Stimulated activated naive CD8-positive, alpha-beta T cell treated with anti-CD3 and anti-CD28 coated beads, Interleukin-15, amount 100 ng/mL, for 72 hours (primary cell): ENCODE results near the gene IRF8.

ENCODE experiments used
- ATAC-seq: fragments of 150-1000 bp; cut with Tn5 transposase; 2 replicates; pipeline ENCODE4 v1.10.0; 2021; ENCODE audit warnings: mild to moderate bottlenecking, moderate library complexity
- DNase-seq, 2 donors: peaks; one replicate each; pipeline ENCODE4 v3.0.0; 2021 to 2022
- H3K27ac Mint-ChIP-seq, 2 donors: one replicate each; pipeline ENCODE4 v1.8.0; 2022; ENCODE audit warnings: mild to moderate bottlenecking in 2 of 2, mixed read lengths in 2 of 2, moderate library complexity in 2 of 2
- H3K27me3 Mint-ChIP-seq: one replicate; pipeline ENCODE4 v1.8.0; 2022; ENCODE audit warnings: mixed read lengths
- H3K4me1 Mint-ChIP-seq: one replicate; pipeline ENCODE4 v1.8.0; 2022; ENCODE audit warnings: mild to moderate bottlenecking, mixed read lengths
- H3K4me3 Mint-ChIP-seq, 2 donors: one replicate each; pipeline ENCODE4 v1.8.0; 2022; ENCODE audit warnings: mild to moderate bottlenecking in 2 of 2, mixed read lengths in 2 of 2, moderate library complexity in 1 of 2
- H3K9me3 Mint-ChIP-seq, 2 donors: one replicate each; pipeline ENCODE4 v1.8.0; 2022; ENCODE audit warnings: mixed read lengths in 2 of 2

IRF8 gene

DNA sequence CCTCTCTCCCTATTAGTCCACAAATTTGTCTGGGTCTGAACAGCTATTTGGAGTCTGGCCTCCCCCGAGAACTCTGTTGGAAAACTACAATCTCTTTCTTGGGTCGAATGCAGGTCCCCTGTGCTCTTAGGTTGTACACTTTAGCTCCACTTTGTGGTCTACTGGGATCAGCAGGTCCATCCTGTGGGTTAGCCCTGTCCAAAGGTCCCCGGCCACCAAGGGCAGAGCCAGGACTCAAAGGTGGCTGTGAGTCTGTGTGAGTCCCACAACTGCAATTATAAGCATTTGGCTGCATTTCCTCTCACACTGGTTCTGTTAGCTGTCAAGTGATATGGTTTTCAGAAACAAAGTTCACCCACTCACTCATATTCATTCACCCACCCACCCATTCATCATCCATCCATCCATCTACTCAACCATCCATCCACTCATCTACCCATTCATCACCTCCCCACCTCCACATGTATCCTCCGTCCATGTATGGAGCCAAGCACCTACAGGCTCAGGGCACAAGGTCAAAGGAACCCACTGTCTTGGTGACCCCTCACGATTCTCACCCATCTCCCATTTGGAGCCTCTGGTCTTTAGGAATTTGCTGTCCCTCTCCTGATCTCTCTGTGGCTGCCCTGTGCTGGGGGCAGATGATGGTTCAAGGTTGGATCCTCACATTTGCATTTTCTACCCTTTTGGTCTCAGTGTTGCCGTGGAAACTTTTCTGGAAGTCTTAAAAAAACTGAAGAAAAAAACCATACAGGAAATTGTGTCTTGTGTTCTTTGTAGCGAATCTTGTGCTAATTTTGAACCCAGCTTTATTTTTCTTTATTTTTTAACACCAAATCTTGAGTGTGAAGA lies 45.8 kb downstream of the IRF8 start:
- Mint-ChIP-seq H3K4me3 (peak overlapping the region; percentile 39 to 49), H3K27me3 (peaks cover 1% of the 10 kb centered on the region), H3K4me1 (peaks cover 75% of the 10 kb centered on the region), H3K9me3 (no peaks in the 10 kb centered on the region), H3K27ac (peak overlapping the region in 1 of 2 donors; percentile 78)
- no peak for ATAC-seq
- DNase-seq: no peak

DNA sequence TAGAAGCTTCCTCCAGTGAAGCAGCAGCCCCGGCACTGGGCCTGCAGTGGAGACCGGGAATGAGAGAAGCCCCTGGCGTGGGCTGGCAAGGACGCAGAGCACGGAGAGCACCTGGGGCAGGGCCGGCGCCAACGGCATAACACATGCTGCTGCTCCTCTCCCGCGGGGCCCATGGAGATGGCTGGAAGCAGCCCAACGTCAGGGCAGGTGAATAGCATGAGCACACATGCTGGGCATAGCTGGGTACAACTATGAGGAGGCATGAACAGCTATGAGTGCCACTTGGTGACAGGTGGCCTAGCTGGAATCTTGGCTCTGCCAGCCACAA lies 46.4 kb downstream of the IRF8 start:
- Mint-ChIP-seq H3K9me3 (no peaks in the 10 kb centered on the region), H3K4me1 (peaks cover 81% of the 10 kb centered on the region), H3K4me3 (peak overlapping the region; percentile 39 to 49), H3K27me3 (peaks cover 6% of the 10 kb centered on the region), H3K27ac (peak overlapping the region in 1 of 2 donors; percentile 78)
- no peak for ATAC-seq
- no peak for DNase-seq

- DNase-seq (no peak), ATAC-seq (no peak)
- Mint-ChIP-seq H3K27me3 (peaks cover 15% of the 10 kb centered on the region), H3K27ac (peak overlapping the region in 1 of 2 donors; percentile 3), H3K4me3 (peak overlapping the region; percentile 28 to 51), H3K9me3 (no peaks in the 10 kb centered on the region), H3K4me1 (peaks cover 93% of the 10 kb centered on the region)
Measured at GRCh38 chr16:85946541-85947124, 47.7 kb downstream of the IRF8 start.

DNA sequence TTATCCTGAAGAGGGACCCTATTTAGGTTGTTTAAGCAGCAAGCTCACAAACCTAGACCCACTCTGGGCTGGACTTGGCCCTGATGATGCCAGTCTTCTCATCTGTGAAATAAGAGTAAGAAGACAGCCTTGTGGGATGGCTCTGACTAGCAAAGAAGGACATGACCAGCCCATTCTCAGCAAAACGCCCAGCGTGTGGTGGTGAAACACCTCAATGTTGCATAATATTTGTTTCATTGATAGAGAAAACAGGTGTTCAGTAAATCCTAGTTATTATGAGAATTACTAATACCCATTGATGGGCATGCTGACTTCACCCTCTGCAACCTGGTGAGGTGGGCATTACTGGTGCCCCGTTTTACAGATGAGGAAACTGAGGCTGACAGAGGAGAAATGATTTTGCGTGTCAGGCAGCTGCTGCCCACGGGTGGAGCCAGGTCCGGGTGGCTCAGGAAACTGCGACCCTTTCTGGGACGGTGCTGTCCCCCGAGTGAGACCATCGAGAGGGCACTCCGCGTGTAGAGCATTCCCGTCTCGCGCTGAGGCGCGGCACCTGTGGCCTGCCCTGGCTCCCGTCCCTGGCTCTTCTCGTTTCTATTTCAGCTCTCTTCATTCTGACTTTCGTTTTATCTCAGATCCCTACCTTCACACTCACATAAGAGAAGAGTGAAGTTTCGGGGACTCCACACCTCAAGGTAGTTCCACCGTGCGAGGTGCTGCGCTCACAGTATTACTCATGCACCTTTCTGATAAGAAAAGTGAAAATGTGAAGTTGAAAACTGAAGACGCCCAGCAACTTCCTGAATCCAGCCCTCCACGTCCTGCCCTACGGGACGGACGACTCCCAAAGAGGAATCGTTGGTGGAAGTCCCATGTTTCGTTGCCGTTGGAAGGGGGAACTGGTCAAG lies 48.5 kb downstream of the IRF8 start:
- DNase-seq (peak; percentile 58 to 60), ATAC-seq (peak; percentile 91)
- peaks cover 15% of the 10 kb centered on the region for H3K27me3 Mint-ChIP-seq
- H3K27ac Mint-ChIP-seq: peak overlapping the region in 1 of 2 donors; percentile 74
- H3K9me3 Mint-ChIP-seq: no peaks in the 10 kb centered on the region
- H3K4me3 Mint-ChIP-seq: peak overlapping the region; percentile 51 to 68
- H3K4me1 Mint-ChIP-seq: peaks cover 87% of the 10 kb centered on the region

- Mint-ChIP-seq H3K27me3 (peaks cover 15% of the 10 kb centered on the region), H3K4me1 (peaks cover 85% of the 10 kb centered on the region), H3K27ac (no peak overlapping the region), H3K9me3 (no peaks in the 10 kb centered on the region), H3K4me3 (peak overlapping the region in 1 of 2 donors; percentile 51)
- ATAC-seq (peak; percentile 10), DNase-seq (no peak)
Measured at GRCh38 chr16:85948138-85948509, 49.2 kb downstream of the IRF8 start.

- no peak for ATAC-seq
- Mint-ChIP-seq H3K27ac (no peak overlapping the region), H3K4me3 (peak overlapping the region; percentile 29 to 52)
Measured at GRCh38 chr16:85948616-85949265, 49.8 kb downstream of the IRF8 start.

DNA sequence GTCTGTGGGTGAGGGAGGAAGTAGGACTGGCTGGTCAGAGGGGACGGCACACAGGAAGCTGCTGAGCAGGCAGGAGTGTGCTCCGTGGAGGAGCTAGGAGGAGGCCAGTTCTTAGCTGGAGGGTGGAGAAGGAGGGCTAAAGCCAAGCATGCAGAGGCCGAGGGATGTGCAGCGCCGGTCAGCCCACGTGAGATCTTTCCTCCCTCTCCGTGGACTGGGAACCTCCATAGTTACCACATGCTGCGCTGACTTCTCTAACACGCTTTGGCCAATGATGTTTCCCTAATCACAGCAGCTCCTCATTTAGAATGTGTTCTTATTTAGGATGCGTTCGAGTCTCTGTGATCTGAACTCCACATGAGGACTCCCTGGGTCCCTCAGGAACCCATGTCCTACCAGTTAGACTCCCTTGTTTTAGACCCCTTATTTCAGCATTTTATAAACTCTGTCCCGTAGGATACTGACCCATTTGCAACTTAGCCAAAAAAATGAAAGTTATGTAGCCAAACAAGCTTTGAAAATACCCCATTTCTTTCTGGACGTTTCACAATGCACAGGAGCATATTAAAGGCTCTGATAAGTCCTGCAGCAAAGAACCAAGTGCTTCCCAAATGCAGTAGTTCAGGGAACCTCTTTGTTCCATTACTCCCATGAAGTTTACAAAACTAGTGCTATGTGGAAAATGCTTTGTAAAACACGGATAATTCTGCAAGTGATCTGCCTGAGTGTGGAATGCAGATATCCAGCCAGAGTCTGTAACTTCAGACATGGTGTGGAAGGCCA lies 51.4 kb downstream of the IRF8 start:
- H3K9me3 Mint-ChIP-seq: no peaks in the 10 kb centered on the region
- peaks cover 22% of the 10 kb centered on the region for H3K27me3 Mint-ChIP-seq
- H3K4me3 Mint-ChIP-seq: no peak overlapping the region
- H3K27ac Mint-ChIP-seq: no peak overlapping the region
- DNase-seq: no peak
- no peak for ATAC-seq
- peaks cover 73% of the 10 kb centered on the region for H3K4me1 Mint-ChIP-seq

More at GRCh38 chr16:85948616-85949265, 49.8 kb downstream of the IRF8 start:
- DNase-seq: no peak
- Mint-ChIP-seq H3K9me3 (no peaks in the 10 kb centered on the region), H3K4me1 (peaks cover 79% of the 10 kb centered on the region), H3K27me3 (peaks cover 15% of the 10 kb centered on the region)

DNA sequence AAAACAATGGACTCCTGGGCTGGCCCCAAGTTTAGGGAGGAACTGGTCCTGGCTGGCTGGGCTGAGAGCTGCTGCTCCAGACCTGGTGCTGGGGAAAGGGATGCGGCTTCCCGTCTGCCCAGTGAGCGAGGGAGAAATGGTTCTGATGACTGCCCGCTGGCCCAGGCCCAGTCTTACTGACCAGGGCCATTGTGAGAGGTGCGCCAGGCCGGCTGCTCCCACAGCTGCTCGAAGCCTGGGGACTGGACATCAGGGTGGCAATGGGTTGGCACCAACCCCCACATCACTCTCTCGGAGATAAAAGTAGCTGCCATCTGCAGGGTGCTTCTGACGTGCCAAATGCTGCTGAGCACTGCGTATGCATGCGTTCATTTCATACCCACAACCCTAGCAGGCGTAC lies 53.2 kb downstream of the IRF8 start:
- no peak overlapping the region for H3K27ac Mint-ChIP-seq

DNA sequence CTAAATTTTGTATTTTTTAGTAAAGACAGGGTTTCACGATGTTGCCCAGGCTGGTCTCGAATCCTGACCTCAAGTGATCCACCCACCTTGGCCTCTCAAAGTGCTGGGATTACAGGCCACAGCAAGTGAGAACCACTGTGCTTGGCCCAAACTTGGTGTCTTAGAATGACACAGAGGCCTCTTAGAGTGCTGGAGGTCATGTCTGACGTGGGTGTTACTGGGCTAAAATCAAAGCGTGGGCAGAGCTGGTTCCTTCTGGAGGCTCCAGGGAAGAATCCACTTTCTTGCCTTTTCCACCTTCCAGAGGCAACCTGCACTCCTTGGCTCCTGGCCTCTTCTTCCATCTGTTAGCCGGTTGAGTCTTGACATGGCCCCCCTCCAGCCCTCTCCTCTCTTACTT lies 53.8 kb downstream of the IRF8 start:
- peaks cover 22% of the 10 kb centered on the region for H3K27me3 Mint-ChIP-seq
- peaks cover 73% of the 10 kb centered on the region for H3K4me1 Mint-ChIP-seq
- no peak overlapping the region for H3K27ac Mint-ChIP-seq
- H3K9me3 Mint-ChIP-seq: no peaks in the 10 kb centered on the region
- DNase-seq (no peak), ATAC-seq (no peak)
- no peak overlapping the region for H3K4me3 Mint-ChIP-seq

More for the DNA sequence above, 53.2 kb downstream of the IRF8 start:
- H3K9me3 Mint-ChIP-seq: no peaks in the 10 kb centered on the region
- peaks cover 22% of the 10 kb centered on the region for H3K27me3 Mint-ChIP-seq
- ATAC-seq (no peak), DNase-seq (no peak)
- H3K4me3 Mint-ChIP-seq: no peak overlapping the region
- peaks cover 73% of the 10 kb centered on the region for H3K4me1 Mint-ChIP-seq

DNA sequence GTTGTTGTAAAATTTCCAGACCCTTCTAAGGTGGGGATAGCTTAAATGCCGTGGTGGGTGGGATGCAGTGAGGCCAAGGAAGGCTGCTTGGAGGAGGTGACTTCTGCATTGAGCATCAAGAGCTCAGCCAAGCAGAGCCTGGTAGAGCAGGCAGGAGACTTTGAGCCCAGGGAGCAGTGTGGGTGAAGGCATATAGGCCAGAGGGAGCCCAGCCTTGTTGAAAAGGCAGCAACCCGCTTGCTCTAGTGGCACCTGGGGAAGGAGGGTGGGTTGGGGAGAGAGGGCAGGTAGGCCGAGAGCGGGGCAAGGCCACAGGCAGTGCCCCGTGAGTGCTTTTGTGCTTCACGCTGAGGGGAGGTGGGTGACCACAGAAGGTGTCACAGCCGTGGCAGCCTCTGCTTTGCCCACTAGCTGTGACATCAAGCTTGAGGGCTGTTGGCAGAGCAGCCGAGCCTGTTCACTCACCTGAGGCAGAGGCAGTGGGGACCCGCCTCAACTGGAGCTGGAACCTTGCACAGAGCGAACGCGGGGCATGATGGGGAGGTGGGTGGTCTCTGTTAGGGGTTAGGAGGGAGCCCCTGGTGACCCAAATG lies 56.1 kb downstream of the IRF8 start:
- Mint-ChIP-seq H3K9me3 (no peaks in the 10 kb centered on the region), H3K27ac (peak overlapping the region in 1 of 2 donors; percentile 3), H3K27me3 (peaks cover 19% of the 10 kb centered on the region), H3K4me3 (no peak overlapping the region), H3K4me1 (peaks cover 55% of the 10 kb centered on the region)
- no peak for DNase-seq
- ATAC-seq: peak; percentile 42

GRCh38 chr16:85955566-85955965 lies 56.6 kb downstream of the IRF8 start:
- peak overlapping the region in 1 of 2 donors; percentile 47 for H3K4me3 Mint-ChIP-seq
- H3K4me1 Mint-ChIP-seq: peaks cover 50% of the 10 kb centered on the region
- DNase-seq (no peak), ATAC-seq (no peak)
- no peak overlapping the region for H3K27ac Mint-ChIP-seq
- peaks cover 16% of the 10 kb centered on the region for H3K27me3 Mint-ChIP-seq
- H3K9me3 Mint-ChIP-seq: no peaks in the 10 kb centered on the region

GRCh38 chr16:85956426-85956825 lies 57.5 kb downstream of the IRF8 start:
- ATAC-seq (no peak), DNase-seq (no peak)
- Mint-ChIP-seq H3K27me3 (peaks cover 9% of the 10 kb centered on the region), H3K9me3 (no peaks in the 10 kb centered on the region), H3K4me1 (peaks cover 45% of the 10 kb centered on the region), H3K27ac (no peak overlapping the region), H3K4me3 (peak overlapping the region; percentile 25 to 47)

GRCh38 chr16:85958731-85959130 lies 59.8 kb downstream of the IRF8 start:
- ATAC-seq (no peak), DNase-seq (no peak)
- H3K4me3 Mint-ChIP-seq: no peak overlapping the region
- peaks cover 7% of the 10 kb centered on the region for H3K27me3 Mint-ChIP-seq
- peaks cover 55% of the 10 kb centered on the region for H3K4me1 Mint-ChIP-seq
- no peak overlapping the region for H3K27ac Mint-ChIP-seq
- H3K9me3 Mint-ChIP-seq: no peaks in the 10 kb centered on the region

GRCh38 chr16:85959686-85960085 lies 60.7 kb downstream of the IRF8 start:
- Mint-ChIP-seq H3K4me3 (no peak overlapping the region), H3K27ac (no peak overlapping the region), H3K4me1 (peaks cover 52% of the 10 kb centered on the region), H3K27me3 (peaks cover 3% of the 10 kb centered on the region), H3K9me3 (no peaks in the 10 kb centered on the region)
- ATAC-seq (no peak), DNase-seq (no peak)
